GM18870 (cell line): ENCODE measurements around the gene SLC44A1.

ENCODE experiments used
- ATAC-seq: cut with Tn5 transposase; IDR thresholded peaks from one replicate; pipeline ENCODE4 v1.9.1; 2021; ENCODE audit warnings: moderate library complexity; ENCODE audit not compliant: unreplicated experiment

The SLC44A1 gene

GRCh38 chr9:105269593-105269992 lies 25.1 kb downstream of the SLC44A1 start:
- ATAC-seq, result no peak

- no peak for ATAC-seq
These were observed 26.3 kb downstream of the SLC44A1 start for GRCh38 chr9:105270711-105271110.

- ATAC-seq, result no peak
These were observed 29.3 kb downstream of the SLC44A1 start for GRCh38 chr9:105273731-105274130.

GRCh38 chr9:105275111-105275510 lies 30.7 kb downstream of the SLC44A1 start:
- no peak for ATAC-seq

- ATAC-seq, result no peak
These were observed 31.5 kb downstream of the SLC44A1 start for GRCh38 chr9:105275938-105276337.

- ATAC-seq, result no peak
These were observed 34.3 kb downstream of the SLC44A1 start for GRCh38 chr9:105278751-105279150.

- no peak for ATAC-seq
These were observed 36.2 kb downstream of the SLC44A1 start for GRCh38 chr9:105280691-105281090.

- ATAC-seq, result no peak
These were observed 36.8 kb downstream of the SLC44A1 start for GRCh38 chr9:105281272-105281671.

GRCh38 chr9:105281926-105282325 lies 37.5 kb downstream of the SLC44A1 start:
- no peak for ATAC-seq

- ATAC-seq, result no peak
These were observed 38.6 kb downstream of the SLC44A1 start for GRCh38 chr9:105282870-105283621.

- no peak for ATAC-seq
These were observed 39.3 kb downstream of the SLC44A1 start for GRCh38 chr9:105283795-105284194.

GRCh38 chr9:105284463-105284862 lies 40.0 kb downstream of the SLC44A1 start:
- no peak for ATAC-seq

GRCh38 chr9:105286098-105286497 lies 41.6 kb downstream of the SLC44A1 start:
- no peak for ATAC-seq

GRCh38 chr9:105289305-105289704 lies 44.9 kb downstream of the SLC44A1 start:
- no peak for ATAC-seq

GRCh38 chr9:105290418-105290817 lies 46.0 kb downstream of the SLC44A1 start:
- ATAC-seq, result no peak

- no peak for ATAC-seq
These were observed 46.5 kb downstream of the SLC44A1 start for GRCh38 chr9:105290954-105291353.

- ATAC-seq, result no peak
These were observed 47.0 kb downstream of the SLC44A1 start for GRCh38 chr9:105291422-105291859.

- ATAC-seq, result no peak
These were observed 47.5 kb downstream of the SLC44A1 start for GRCh38 chr9:105291938-105292337.

- ATAC-seq, result no peak
These were observed 49.0 kb downstream of the SLC44A1 start for GRCh38 chr9:105293408-105293807.

GRCh38 chr9:105295201-105295550 lies 50.7 kb downstream of the SLC44A1 start:
- no peak for ATAC-seq

GRCh38 chr9:105295986-105296385 lies 51.5 kb downstream of the SLC44A1 start:
- no peak for ATAC-seq

- no peak for ATAC-seq
These were observed 52.0 kb downstream of the SLC44A1 start for GRCh38 chr9:105296445-105296844.

- no peak for ATAC-seq
These were observed 52.4 kb downstream of the SLC44A1 start for GRCh38 chr9:105296877-105297287.
